SK-N-SH treated with all-trans-retinoic acid at 6 μM for 48 hours (cell line): ENCODE results near the gene CRHR1.

Experiments used
- ATAC-seq: fragments of 200-7000 bp; cut with Tn5 transposase; 3 replicates; pipeline ENCODE4 v1.9.1; 2020; ENCODE audit warnings: mild to moderate bottlenecking, moderate library complexity
- BACH2 ChIP-seq: fragments of 250-450 bp; sonication (Bioruptor Pico); IDR thresholded peaks from 2 replicates; pipeline ENCODE4 v1.9.0; 2021; ENCODE audit warnings: mild to moderate bottlenecking, borderline replicate concordance
- CREB5 ChIP-seq: fragments of 250-450 bp; sonication (Bioruptor Pico); IDR thresholded peaks from 2 replicates; pipeline ENCODE4 v1.5.1; 2020; ENCODE audit warnings: low read depth, mild to moderate bottlenecking, moderate library complexity
- CSDC2 ChIP-seq: fragments of 250-450 bp; sonication (Bioruptor Pico); IDR thresholded peaks from 2 replicates; pipeline ENCODE4 v1.5.0; 2020; ENCODE audit warnings: mild to moderate bottlenecking, moderate library complexity
- CSRNP3 ChIP-seq: fragments of 250-450 bp; sonication (Bioruptor Pico); IDR thresholded peaks from 2 replicates; pipeline ENCODE4 v1.5.1; 2021; ENCODE audit warnings: mild to moderate bottlenecking, moderate library complexity
- ESRRG ChIP-seq: fragments of 250-450 bp; sonication (Bioruptor Pico); IDR thresholded peaks from 2 replicates; pipeline ENCODE4 v1.6.1; 2021; ENCODE audit warnings: mild to moderate bottlenecking
- ISL1 ChIP-seq: fragments of 250-450 bp; sonication (Bioruptor Pico); IDR thresholded peaks from 2 replicates; pipeline ENCODE4 v2.1.2; 2022; ENCODE audit warnings: mild to moderate bottlenecking, moderate library complexity
- PATZ1 ChIP-seq: fragments of 250-450 bp; sonication (Bioruptor Pico); IDR thresholded peaks from 2 replicates; pipeline ENCODE4 v1.8.0; 2020; ENCODE audit warnings: mild to moderate bottlenecking, moderate library complexity, borderline replicate concordance
- POU6F1 ChIP-seq: fragments of 250-450 bp; sonication (Bioruptor Pico); IDR thresholded peaks from 2 replicates; pipeline ENCODE4 v1.8.0; 2021; ENCODE audit warnings: low read depth, mild to moderate bottlenecking, moderate library complexity, borderline replicate concordance
- PPARA ChIP-seq: fragments of 250-450 bp; sonication (Bioruptor Pico); IDR thresholded peaks from 2 replicates; pipeline ENCODE4 v1.5.0; 2020; ENCODE audit warnings: mild to moderate bottlenecking, borderline replicate concordance
- RARB ChIP-seq: fragments of 250-450 bp; sonication (Bioruptor Pico); IDR thresholded peaks from 2 replicates; pipeline ENCODE4 v1.8.0; 2021; ENCODE audit warnings: mild to moderate bottlenecking, moderate library complexity
- SNAI2 ChIP-seq: fragments of 250-450 bp; sonication (Bioruptor Pico); IDR thresholded peaks from 2 replicates; pipeline ENCODE4 v1.5.0; 2020; ENCODE audit warnings: mild to moderate bottlenecking, moderate library complexity
- TCF4 ChIP-seq: fragments of 250-450 bp; sonication (Bioruptor Pico); IDR thresholded peaks from 2 replicates; pipeline ENCODE4 v1.8.0; 2021; ENCODE audit warnings: mild to moderate bottlenecking, moderate library complexity, borderline replicate concordance
- TOX ChIP-seq: fragments of 250-450 bp; sonication (Bioruptor Pico); IDR thresholded peaks from 2 replicates; pipeline ENCODE4 v1.8.0; 2021; ENCODE audit warnings: mild to moderate bottlenecking, moderate library complexity, borderline replicate concordance
- TSHZ2 ChIP-seq: fragments of 250-450 bp; sonication (Bioruptor Pico); IDR thresholded peaks from 2 replicates; pipeline ENCODE4 v1.5.0; 2020; ENCODE audit warnings: mild to moderate bottlenecking, moderate library complexity
- ZC3H10 ChIP-seq: fragments of 250-450 bp; sonication (Bioruptor Pico); IDR thresholded peaks from 2 replicates; pipeline ENCODE4 v1.5.1; 2021; ENCODE audit warnings: mild to moderate bottlenecking, moderate library complexity
- ZFP3 ChIP-seq: fragments of 250-450 bp; sonication (Bioruptor Pico); IDR thresholded peaks from 2 replicates; pipeline ENCODE4 v1.5.0; 2020; ENCODE audit warnings: mild to moderate bottlenecking, moderate library complexity
- ZFP30 ChIP-seq: fragments of 450-650 bp; formaldehyde crosslinking; IDR thresholded peaks from 2 replicates; pipeline ENCODE4 v1.5.0; 2022; ENCODE audit warnings: mild to moderate bottlenecking, moderate library complexity
- ZNF565 ChIP-seq: fragments of 450-650 bp; formaldehyde crosslinking; conservative IDR thresholded peaks from 2 replicates; pipeline ENCODE4 v1.5.0; 2020; ENCODE audit warnings: low read depth, mild to moderate bottlenecking, moderate library complexity
- ZNF70 ChIP-seq: fragments of 450-650 bp; formaldehyde crosslinking; IDR thresholded peaks from 2 replicates; pipeline ENCODE4 v1.5.0; 2020; ENCODE audit warnings: mild to moderate bottlenecking, moderate library complexity
- ZNF8 ChIP-seq: fragments of 450-650 bp; formaldehyde crosslinking; IDR thresholded peaks from 2 replicates; pipeline ENCODE4 v1.5.0; 2020; ENCODE audit warnings: mild to moderate bottlenecking, moderate library complexity

The CRHR1 gene

GRCh38 chr17:45846223-45846622, 62.1 kb downstream of the CRHR1 start:
- ATAC-seq: no peak
- TF ChIP-seq ZFP3 (CRISPR knock-in tag) (no peak), ISL1 (CRISPR knock-in tag) (no peak), TOX (no peak), PATZ1 (CRISPR knock-in tag) (no peak), ZC3H10 (CRISPR knock-in tag) (no peak), TSHZ2 (CRISPR knock-in tag) (no peak), TCF4 (CRISPR knock-in tag) (no peak), SNAI2 (CRISPR knock-in tag) (no peak), ZFP30 (CRISPR knock-in tag) (no peak), RARB (CRISPR knock-in tag) (no peak), ZNF8 (CRISPR knock-in tag) (no peak), ZNF70 (CRISPR knock-in tag) (no peak), PPARA (CRISPR knock-in tag) (no peak), CSRNP3 (no peak)

- no peak for ATAC-seq
- TF ChIP-seq PATZ1 (CRISPR knock-in tag): no peak
- no peak for TF ChIP-seq ESRRG (CRISPR knock-in tag)
- TF ChIP-seq BACH2 (CRISPR knock-in tag): no peak
- TF ChIP-seq ZNF565 (CRISPR knock-in tag): no peak
- TF ChIP-seq ZNF70 (CRISPR knock-in tag): no peak
- TF ChIP-seq CSRNP3: no peak
- no peak for TF ChIP-seq CREB5 (CRISPR knock-in tag)
- no peak for TF ChIP-seq ISL1 (CRISPR knock-in tag)
- no peak for TF ChIP-seq TOX
- no peak for TF ChIP-seq SNAI2 (CRISPR knock-in tag)
- TF ChIP-seq ZC3H10 (CRISPR knock-in tag): no peak
- no peak for TF ChIP-seq RARB (CRISPR knock-in tag)
- TF ChIP-seq CSDC2 (CRISPR knock-in tag): no peak
- no peak for TF ChIP-seq POU6F1
These were observed 62.5 kb downstream of the CRHR1 start for GRCh38 chr17:45846646-45847045.
